ENCODE results near the gene DCXR. TPM values are rescaled to one million over a fixed set of nuclear protein-coding genes. Genes with fewer than 3 reads are reported as not detected.

The DCXR gene
- total RNA-seq, 1 experiment from 2014 or later, result 135 TPM

DNA sequence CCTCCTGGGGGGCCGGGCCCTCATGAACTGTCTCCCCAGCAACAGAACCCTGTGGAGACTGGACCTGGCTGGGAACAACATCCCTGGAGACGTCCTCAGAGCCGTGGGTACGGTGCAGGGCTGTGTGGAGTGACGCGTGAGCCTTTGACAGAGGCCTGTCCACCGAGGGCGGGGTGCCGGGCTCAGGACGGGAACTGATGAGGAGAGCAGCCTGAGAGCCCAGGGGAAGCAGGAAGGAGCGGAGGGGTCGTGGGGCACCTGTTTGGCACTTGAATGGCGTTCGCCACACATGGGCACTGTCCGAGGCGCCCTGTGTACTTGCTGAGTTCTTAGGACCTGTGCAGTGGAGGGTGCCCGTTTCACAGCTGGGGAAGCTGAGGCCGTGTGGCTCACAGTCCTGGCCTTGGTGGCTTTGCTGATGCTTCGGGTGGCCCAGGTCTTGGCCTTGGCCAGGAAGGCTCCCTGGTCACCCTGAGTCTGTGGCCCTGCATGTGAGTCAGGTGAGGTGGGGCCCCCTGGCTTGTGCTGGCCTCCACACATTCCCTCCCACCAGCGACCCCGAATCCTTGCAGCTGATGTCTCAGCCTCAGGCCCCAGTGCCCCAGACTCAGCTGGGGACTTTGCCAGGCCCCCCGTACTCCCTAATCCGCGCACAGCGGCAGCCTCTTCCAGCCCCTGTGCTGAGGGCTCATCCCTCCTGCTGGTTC lies 11.9 kb downstream of the DCXR start:
- POLR2A ChIA-PET (ENCODE audit: unreplicated experiment), result no interaction called here

GRCh38 chr17:82024859-82025258 lies 12.6 kb downstream of the DCXR start:
- Histone ChIP-seq H3K4me1 (ENCODE audit: insufficient read depth, low read length) (peaks cover 21% of the 10 kb centered on the region; the same call in 1 of the 2 replicates), H3K79me2 (ENCODE audit: low read length) (peaks cover 43% of the 10 kb centered on the region), H3K9me2 (replicated peaks; ENCODE audit: low read length) (no peaks in the 10 kb centered on the region), H3K9ac (ENCODE audit: low read length) (no peak overlapping the region), H3K4me3 (ENCODE audit: low read length) (no peak overlapping the region), H4K20me1 (ENCODE audit: low read length) (peaks cover 7% of the 10 kb centered on the region; the same call in 1 of the 2 replicates), H3K36me3 (ENCODE audit: low read depth, low read length) (no peaks in the 10 kb centered on the region), H3K4me2 (ENCODE audit: low read length) (peak overlapping the region; percentile 81; the same call in 1 of the 2 replicates), H3F3A (ENCODE audit: low read length, unreplicated experiment) (no peaks in the 10 kb centered on the region), H3K9me3 (ENCODE audit: low read length) (no peaks in the 10 kb centered on the region), H2AFZ (ENCODE audit: low read length) (no peak overlapping the region), H3K27me3 (ENCODE audit: low read length) (no peaks in the 10 kb centered on the region), H3K27ac (ENCODE audit: low read length) (no peak overlapping the region)
- intact Hi-C loops (cut with micrococcal nuclease), result no loop called here
- CTCF ChIA-PET, result no interaction called here
- BruUV-seq (replicated peaks), result no TSS peak
- DNase-seq, result no peak
- POLR2A ChIA-PET (ENCODE audit: unreplicated experiment), result interaction anchor here (0.5 kb wide), 1 partner anchor 133 kb away, joined by 3 read pairs; no protein-coding TSS in a partner anchor
- no peak for TF ChIP-seq EZH2 (IDR thresholded peaks at IDR 0.05; ENCODE audit: low read length, unreplicated experiment)
- no peak for TF ChIP-seq EZH2phosphoT487 (IDR thresholded peaks at IDR 0.05; ENCODE audit: borderline replicate concordance, low read length)
- TF ChIP-seq, protein P1, sequence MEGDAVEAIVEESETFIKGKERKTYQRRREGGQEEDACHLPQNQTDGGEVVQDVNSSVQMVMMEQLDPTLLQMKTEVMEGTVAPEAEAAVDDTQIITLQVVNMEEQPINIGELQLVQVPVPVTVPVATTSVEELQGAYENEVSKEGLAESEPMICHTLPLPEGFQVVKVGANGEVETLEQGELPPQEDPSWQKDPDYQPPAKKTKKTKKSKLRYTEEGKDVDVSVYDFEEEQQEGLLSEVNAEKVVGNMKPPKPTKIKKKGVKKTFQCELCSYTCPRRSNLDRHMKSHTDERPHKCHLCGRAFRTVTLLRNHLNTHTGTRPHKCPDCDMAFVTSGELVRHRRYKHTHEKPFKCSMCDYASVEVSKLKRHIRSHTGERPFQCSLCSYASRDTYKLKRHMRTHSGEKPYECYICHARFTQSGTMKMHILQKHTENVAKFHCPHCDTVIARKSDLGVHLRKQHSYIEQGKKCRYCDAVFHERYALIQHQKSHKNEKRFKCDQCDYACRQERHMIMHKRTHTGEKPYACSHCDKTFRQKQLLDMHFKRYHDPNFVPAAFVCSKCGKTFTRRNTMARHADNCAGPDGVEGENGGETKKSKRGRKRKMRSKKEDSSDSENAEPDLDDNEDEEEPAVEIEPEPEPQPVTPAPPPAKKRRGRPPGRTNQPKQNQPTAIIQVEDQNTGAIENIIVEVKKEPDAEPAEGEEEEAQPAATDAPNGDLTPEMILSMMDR (conservative IDR thresholded peaks at IDR 0.05; ENCODE audit: low read depth, low read length), result no peak
- ATAC-seq, result no peak

More for the DNA sequence above, 11.9 kb downstream of the DCXR start:
- Histone ChIP-seq H3K9ac (ENCODE audit: low read length) (no peak overlapping the region), H3F3A (ENCODE audit: low read length, unreplicated experiment) (no peaks in the 10 kb centered on the region), H2AFZ (ENCODE audit: low read length) (no peak overlapping the region), H4K20me1 (ENCODE audit: low read length) (peaks cover 5% of the 10 kb centered on the region; the same call in 1 of the 2 replicates), H3K27ac (ENCODE audit: low read length) (no peak overlapping the region), H3K4me1 (ENCODE audit: insufficient read depth, low read length) (peaks cover 23% of the 10 kb centered on the region; the same call in 1 of the 2 replicates), H3K36me3 (ENCODE audit: low read depth, low read length) (no peaks in the 10 kb centered on the region), H3K9me3 (ENCODE audit: low read length) (no peaks in the 10 kb centered on the region), H3K9me2 (replicated peaks; ENCODE audit: low read length) (no peaks in the 10 kb centered on the region), H3K79me2 (ENCODE audit: low read length) (peaks cover 36% of the 10 kb centered on the region), H3K4me2 (ENCODE audit: low read length) (no peak overlapping the region), H3K27me3 (ENCODE audit: low read length) (no peaks in the 10 kb centered on the region), H3K4me3 (ENCODE audit: low read length) (no peak overlapping the region)
- ATAC-seq (no peak), DNase-seq (no peak)
- intact Hi-C loops (cut with micrococcal nuclease), result no loop called here
- no TSS peak for BruUV-seq (replicated peaks)
- TF ChIP-seq EZH2 (IDR thresholded peaks at IDR 0.05; ENCODE audit: low read length, unreplicated experiment) (no peak), EZH2phosphoT487 (IDR thresholded peaks at IDR 0.05; ENCODE audit: borderline replicate concordance, low read length) (no peak)
- TF ChIP-seq, protein P1 (conservative IDR thresholded peaks at IDR 0.05; ENCODE audit: low read depth, low read length), result no peak
- CTCF ChIA-PET, result no interaction called here

Data from PC-3 (cell line).